Lower lobe of right lung (tissue), 2 donors: Measurements from ENCODE around the gene DZANK1. TPM values are rescaled to one million over a fixed set of nuclear protein-coding genes. Genes with fewer than 3 reads are reported as not detected.
A peak's percentile ranks its signal among the peaks of the same experiment; 100 is the strongest.

Experiments
- ATAC-seq, 2 donors: fragments of 200-7000 bp; cut with Tn5 transposase; one replicate each; pipeline ENCODE4 v1.9.1; 2020 to 2022; ENCODE audit warnings: mild to moderate bottlenecking in 2 of 2, moderate library complexity in 2 of 2
- DNase-seq: peaks from one replicate; pipeline ENCODE4 v3.0.0-alpha.2; 2020
- H3K27ac ChIP-seq: fragments of 200-600 bp; one replicate; pipeline ENCODE4 v1.8.0; 2022
- H3K27me3 ChIP-seq: fragments of 200-600 bp; one replicate; pipeline ENCODE4 v1.8.0; 2022; ENCODE audit warnings: low read depth
- H3K36me3 ChIP-seq: fragments of 200-600 bp; one replicate; pipeline ENCODE4 v1.8.0; 2022; ENCODE audit warnings: mild to moderate bottlenecking
- H3K4me1 ChIP-seq: fragments of 200-600 bp; one replicate; pipeline ENCODE4 v1.8.0; 2022
- H3K4me3 ChIP-seq: fragments of 200-600 bp; one replicate; pipeline ENCODE4 v1.8.0; 2022; ENCODE audit warnings: mild to moderate bottlenecking
- H3K9me3 ChIP-seq: fragments of 200-600 bp; one replicate; pipeline ENCODE4 v1.8.0; 2022
- intact Hi-C: fragments of 100-400 bp; cut with DNase I; formaldehyde crosslinking; loops from one replicate; pipeline ENCODE4 v1.11.0; 2022
- total RNA-seq: library from RNA; stranded (reverse); fragmentation: NEBNext Ultra II Directional; extraction: Animal tissue kit (Norgen Biotek cat#: 25700); gene quantifications from one replicate; pipeline ENCODE4 v1.2.1, GENCODE V29; 2021
- TF ChIP-seq, protein P1 (sequence below): fragments of 200-600 bp; IDR thresholded peaks from one replicate; pipeline ENCODE4 v1.8.0; 2022; ENCODE audit warnings: antibody characterized with exemption, mild to moderate bottlenecking
- donor health status: DM: no; HTN: yes; CAD: no; lungs with severe emphysema.

DZANK1 gene
- total RNA-seq, 1 donor from 2014 or later, result 3.4 TPM

GRCh38 chr20:18477218-18477617 is 10.4 kb upstream of the DZANK1 start:
- DNase-seq (no peak), ATAC-seq (no peak)
- intact Hi-C loops, result no loop called here
- no peaks in the 10 kb centered on the region for H3K27me3 ChIP-seq
- TF ChIP-seq, protein P1, sequence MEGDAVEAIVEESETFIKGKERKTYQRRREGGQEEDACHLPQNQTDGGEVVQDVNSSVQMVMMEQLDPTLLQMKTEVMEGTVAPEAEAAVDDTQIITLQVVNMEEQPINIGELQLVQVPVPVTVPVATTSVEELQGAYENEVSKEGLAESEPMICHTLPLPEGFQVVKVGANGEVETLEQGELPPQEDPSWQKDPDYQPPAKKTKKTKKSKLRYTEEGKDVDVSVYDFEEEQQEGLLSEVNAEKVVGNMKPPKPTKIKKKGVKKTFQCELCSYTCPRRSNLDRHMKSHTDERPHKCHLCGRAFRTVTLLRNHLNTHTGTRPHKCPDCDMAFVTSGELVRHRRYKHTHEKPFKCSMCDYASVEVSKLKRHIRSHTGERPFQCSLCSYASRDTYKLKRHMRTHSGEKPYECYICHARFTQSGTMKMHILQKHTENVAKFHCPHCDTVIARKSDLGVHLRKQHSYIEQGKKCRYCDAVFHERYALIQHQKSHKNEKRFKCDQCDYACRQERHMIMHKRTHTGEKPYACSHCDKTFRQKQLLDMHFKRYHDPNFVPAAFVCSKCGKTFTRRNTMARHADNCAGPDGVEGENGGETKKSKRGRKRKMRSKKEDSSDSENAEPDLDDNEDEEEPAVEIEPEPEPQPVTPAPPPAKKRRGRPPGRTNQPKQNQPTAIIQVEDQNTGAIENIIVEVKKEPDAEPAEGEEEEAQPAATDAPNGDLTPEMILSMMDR, result no peak
- H3K36me3 ChIP-seq, result peaks cover 97% of the 10 kb centered on the region
- no peaks in the 10 kb centered on the region for H3K4me1 ChIP-seq
- H3K9me3 ChIP-seq, result no peaks in the 10 kb centered on the region
- no peak overlapping the region for H3K4me3 ChIP-seq
- H3K27ac ChIP-seq, result no peak overlapping the region

DNA sequence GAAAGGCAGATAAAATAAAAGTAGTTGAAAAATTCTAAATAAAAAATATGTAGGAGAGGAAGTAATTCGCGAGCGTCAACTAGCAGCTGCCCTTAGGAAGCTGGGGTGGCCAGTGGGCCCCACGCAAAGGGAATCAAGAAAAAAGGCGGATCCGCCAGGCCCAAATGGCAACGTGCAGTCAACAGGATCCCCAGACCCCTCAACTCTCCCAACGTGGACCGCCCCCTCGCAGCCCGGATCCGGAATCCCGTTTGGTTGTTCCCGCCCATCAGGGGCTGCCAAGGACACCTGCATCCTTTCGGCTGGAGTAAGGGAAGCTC is 296 bp downstream of the DZANK1 start:
- peak overlapping the region; percentile 89 for H3K27ac ChIP-seq
- no peaks in the 10 kb centered on the region for H3K27me3 ChIP-seq
- H3K36me3 ChIP-seq, result peaks cover 26% of the 10 kb centered on the region
- peak overlapping the region; percentile 98 for H3K4me3 ChIP-seq
- H3K4me1 ChIP-seq, result peaks cover 21% of the 10 kb centered on the region
- TF ChIP-seq, protein P1, result no peak
- intact Hi-C loops, result no loop called here
- ATAC-seq, result peak; percentile 59 to 79
- no peak for DNase-seq
- H3K9me3 ChIP-seq, result no peaks in the 10 kb centered on the region

DNA sequence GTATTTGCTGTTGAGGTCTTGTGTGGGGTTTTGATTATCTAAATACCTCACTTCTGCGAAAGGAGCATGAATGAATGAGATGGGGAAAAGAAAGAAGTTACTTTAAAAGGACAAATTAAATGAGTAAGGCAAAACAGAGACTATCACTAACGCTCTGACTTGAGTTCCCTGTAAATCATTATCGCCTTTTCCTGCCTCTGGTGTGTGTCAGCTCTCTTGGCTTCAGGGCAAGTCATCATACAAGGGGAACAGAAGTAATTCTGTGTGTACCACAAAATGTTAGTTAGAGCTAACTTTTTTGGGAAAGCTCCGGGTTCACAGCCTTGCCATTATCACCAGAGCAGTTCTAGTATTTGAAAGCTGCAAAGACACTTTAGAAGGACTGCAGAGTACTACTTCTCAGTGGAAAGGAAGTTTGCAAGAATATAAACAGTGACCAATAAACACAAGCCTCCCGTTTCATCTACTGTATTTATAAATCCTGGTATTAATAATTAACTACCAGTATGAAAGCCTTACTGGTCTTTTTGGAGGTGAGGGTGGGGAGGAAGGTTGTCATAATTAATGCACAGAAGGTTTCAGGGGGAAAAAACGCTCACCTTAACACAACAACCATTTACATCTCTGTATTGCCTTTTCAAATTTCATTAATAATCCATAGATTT is 1.2 kb downstream of the DZANK1 start:
- Histone ChIP-seq H3K27me3 (no peaks in the 10 kb centered on the region), H3K27ac (no peak overlapping the region), H3K4me3 (peak overlapping the region; percentile 98), H3K4me1 (peaks cover 21% of the 10 kb centered on the region), H3K36me3 (peaks cover 17% of the 10 kb centered on the region), H3K9me3 (no peaks in the 10 kb centered on the region)
- DNase-seq, result no peak
- TF ChIP-seq, protein P1, result no peak
- ATAC-seq, result no peak
- intact Hi-C loops, result no loop called here

- H3K4me3 ChIP-seq, result no peak overlapping the region
- no peaks in the 10 kb centered on the region for H3K36me3 ChIP-seq
- intact Hi-C loops, result no loop called here
- no peaks in the 10 kb centered on the region for H3K9me3 ChIP-seq
- no peak for ATAC-seq
- no peak overlapping the region for H3K27ac ChIP-seq
- DNase-seq, result no peak
- no peaks in the 10 kb centered on the region for H3K27me3 ChIP-seq
- TF ChIP-seq, protein P1, result no peak
- H3K4me1 ChIP-seq, result no peaks in the 10 kb centered on the region
Measured at GRCh38 chr20:18456600-18456999, 10.2 kb downstream of the DZANK1 start.

GRCh38 chr20:18443886-18444285 is 22.9 kb downstream of the DZANK1 start:
- intact Hi-C loops, result no loop called here
- no peak overlapping the region for H3K4me3 ChIP-seq
- TF ChIP-seq, protein P1, result no peak
- H3K36me3 ChIP-seq, result no peaks in the 10 kb centered on the region
- peaks cover 8% of the 10 kb centered on the region for H3K4me1 ChIP-seq
- H3K9me3 ChIP-seq, result no peaks in the 10 kb centered on the region
- H3K27ac ChIP-seq, result no peak overlapping the region
- DNase-seq, result no peak
- H3K27me3 ChIP-seq, result no peaks in the 10 kb centered on the region
- ATAC-seq, result no peak
